Caco-2 (cell line): ENCODE results near the gene KMT2A. TPM values are rescaled to one million over a fixed set of nuclear protein-coding genes. Genes with fewer than 3 reads are reported as not detected.

Experiments
- BruUV-seq: library from RNA; stranded (reverse); fragments of 400-500 nt; replicated peaks from 2 replicates; lab custom pipeline; 2021; lab: Mats Ljungman, UMichigan
- CTCF ChIA-PET: fragments of 300-600 bp; sonication (Branson Sonifier 250); formaldehyde crosslinking; loops from one replicate; lab custom pipeline; 2022; ENCODE audit warnings: antibody characterized with exemption; lab: Charles Lee
- POLR2A ChIA-PET: fragments of 300-600 bp; sonication (Branson Sonifier 250); formaldehyde crosslinking; loops from one replicate; lab custom pipeline; 2022; ENCODE audit warnings: antibody characterized with exemption; lab: Charles Lee
- DNase-seq, 2 experiments: peaks; one replicate each; pipeline versions ENCODE4 v3.0.0 to v3.0.0-alpha.2; 2020 to 2022
- H3K27me3 ChIP-seq: replicated peaks from 2 replicates; pipeline ENCODE4 v1.6.0; 2011; ENCODE audit warnings: low read length; ENCODE audit not compliant: control insufficient read depth, insufficient read depth
- H3K36me3 ChIP-seq: 2 replicates; pipeline ENCODE4 v1.5.1; 2011; ENCODE audit warnings: low read length; ENCODE audit not compliant: control insufficient read depth, insufficient read depth
- H3K4me1 ChIP-seq: fragments of 250-450 bp; sonication (Bioruptor Pico); 2 replicates; pipeline ENCODE4 v1.5.1; 2020; ENCODE audit warnings: mild to moderate bottlenecking
- H3K4me3 ChIP-seq: 2 replicates; pipeline ENCODE4 v1.5.1; 2011; ENCODE audit warnings: low read depth, mild to moderate bottlenecking, control low read depth, low read length
- H3K9me3 ChIP-seq: fragments of 250-450 bp; sonication (Bioruptor Pico); 2 replicates; pipeline ENCODE4 v1.5.1; 2020; ENCODE audit warnings: mild to moderate bottlenecking, moderate library complexity
- H3K27ac Mint-ChIP-seq: one replicate; pipeline ENCODE4 v1.8.0; 2022; ENCODE audit warnings: mixed read lengths; ENCODE audit not compliant: unreplicated experiment
- H3K27me3 Mint-ChIP-seq: one replicate; pipeline ENCODE4 v1.8.0; 2022; ENCODE audit warnings: mixed read lengths; ENCODE audit not compliant: insufficient read depth, unreplicated experiment
- H3K36me3 Mint-ChIP-seq: one replicate; pipeline ENCODE4 v1.8.0; 2022; ENCODE audit warnings: mild to moderate bottlenecking, mixed read lengths; ENCODE audit not compliant: insufficient read depth, unreplicated experiment
- H3K4me1 Mint-ChIP-seq: one replicate; pipeline ENCODE4 v1.8.0; 2022; ENCODE audit warnings: low read depth, mixed read lengths; ENCODE audit not compliant: unreplicated experiment
- H3K4me3 Mint-ChIP-seq: one replicate; pipeline ENCODE4 v1.8.0; 2022; ENCODE audit warnings: mild to moderate bottlenecking, moderate library complexity, mixed read lengths; ENCODE audit not compliant: unreplicated experiment
- H3K9me3 Mint-ChIP-seq: one replicate; pipeline ENCODE4 v1.8.0; 2022; ENCODE audit warnings: mixed read lengths; ENCODE audit not compliant: unreplicated experiment
- intact Hi-C: fragments of 100-400 bp; cut with micrococcal nuclease; formaldehyde crosslinking; loops from one replicate; pipeline ENCODE4 v1.10.0; 2022; ENCODE audit not compliant: unreplicated experiment
- total RNA-seq: library from RNA; stranded (reverse); gene quantifications from 2 replicates; pipeline ENCODE4 v1.2.3, GENCODE V29; 2022
- TF ChIP-seq, protein P1 (sequence below), 2 experiments: fragments of 200-600 bp in 1 of 2; IDR thresholded peaks; 1 replicate in 1 of 2; 2 replicates in 1 of 2; pipeline versions ENCODE4 v1.5.1 to v1.8.0; 2011 to 2022; ENCODE audit warnings: antibody characterized with exemption in 1 of 2, control low read depth in 1 of 2, inconsistent platforms in 1 of 2, low read depth in 1 of 2, low read length in 1 of 2, mild to moderate bottlenecking in 1 of 2, moderate library complexity in 1 of 2; ENCODE audit not compliant: insufficient read depth in 1 of 2, severe bottlenecking in 1 of 2, unreplicated experiment in 1 of 2

Gene KMT2A
- total RNA-seq, 1 experiment from 2014 or later: 93.9 TPM

DNA sequence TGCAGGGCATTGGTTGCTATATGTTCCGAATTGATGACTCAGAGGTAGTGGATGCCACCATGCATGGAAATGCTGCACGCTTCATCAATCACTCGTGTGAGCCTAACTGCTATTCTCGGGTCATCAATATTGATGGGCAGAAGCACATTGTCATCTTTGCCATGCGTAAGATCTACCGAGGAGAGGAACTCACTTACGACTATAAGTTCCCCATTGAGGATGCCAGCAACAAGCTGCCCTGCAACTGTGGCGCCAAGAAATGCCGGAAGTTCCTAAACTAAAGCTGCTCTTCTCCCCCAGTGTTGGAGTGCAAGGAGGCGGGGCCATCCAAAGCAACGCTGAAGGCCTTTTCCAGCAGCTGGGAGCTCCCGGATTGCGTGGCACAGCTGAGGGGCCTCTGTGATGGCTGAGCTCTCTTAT lies 85.6 kb downstream of the KMT2A start:
- POLR2A ChIA-PET: interaction anchor here (0.8 kb wide), 1 partner anchor 15 kb away, joined by 3 read pairs; no protein-coding TSS in a partner anchor
- no peak overlapping the region for H3K27ac Mint-ChIP-seq
- peaks cover 7% of the 10 kb centered on the region for H3K4me1 Mint-ChIP-seq
- no peak overlapping the region for H3K4me3 Mint-ChIP-seq
- no peaks in the 10 kb centered on the region for H3K9me3 Mint-ChIP-seq
- no TSS peak for BruUV-seq
- peaks cover 10% of the 10 kb centered on the region for H3K36me3 ChIP-seq
- no peaks in the 10 kb centered on the region for H3K9me3 ChIP-seq
- DNase-seq: no peak
- no peak overlapping the region for H3K4me3 ChIP-seq
- no peaks in the 10 kb centered on the region for H3K27me3 Mint-ChIP-seq
- 0 out of 2 replicates have a peak, but pooled peaks cover 2% of the 10 kb centered on the region for H3K4me1 ChIP-seq
- intact Hi-C loops: loop anchor here (1.0 to 2.0 kb wide), 2 partner anchors 12 to 33 kb away; no protein-coding TSS in a partner anchor
- peaks cover 75% of the 10 kb centered on the region for H3K36me3 Mint-ChIP-seq
- CTCF ChIA-PET: interaction anchor here (0.6 kb wide), 1 partner anchor 1784 kb away, joined by 7 read pairs; no protein-coding TSS in a partner anchor
- TF ChIP-seq, protein P1, sequence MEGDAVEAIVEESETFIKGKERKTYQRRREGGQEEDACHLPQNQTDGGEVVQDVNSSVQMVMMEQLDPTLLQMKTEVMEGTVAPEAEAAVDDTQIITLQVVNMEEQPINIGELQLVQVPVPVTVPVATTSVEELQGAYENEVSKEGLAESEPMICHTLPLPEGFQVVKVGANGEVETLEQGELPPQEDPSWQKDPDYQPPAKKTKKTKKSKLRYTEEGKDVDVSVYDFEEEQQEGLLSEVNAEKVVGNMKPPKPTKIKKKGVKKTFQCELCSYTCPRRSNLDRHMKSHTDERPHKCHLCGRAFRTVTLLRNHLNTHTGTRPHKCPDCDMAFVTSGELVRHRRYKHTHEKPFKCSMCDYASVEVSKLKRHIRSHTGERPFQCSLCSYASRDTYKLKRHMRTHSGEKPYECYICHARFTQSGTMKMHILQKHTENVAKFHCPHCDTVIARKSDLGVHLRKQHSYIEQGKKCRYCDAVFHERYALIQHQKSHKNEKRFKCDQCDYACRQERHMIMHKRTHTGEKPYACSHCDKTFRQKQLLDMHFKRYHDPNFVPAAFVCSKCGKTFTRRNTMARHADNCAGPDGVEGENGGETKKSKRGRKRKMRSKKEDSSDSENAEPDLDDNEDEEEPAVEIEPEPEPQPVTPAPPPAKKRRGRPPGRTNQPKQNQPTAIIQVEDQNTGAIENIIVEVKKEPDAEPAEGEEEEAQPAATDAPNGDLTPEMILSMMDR (IDR thresholded peaks at IDR 0.05; ENCODE audit: insufficient read depth in 1 of 2, low read depth in 1 of 2, low read length in 1 of 2, severe bottlenecking in 1 of 2, unreplicated experiment in 1 of 2): no peak
- no peaks in the 10 kb centered on the region for H3K27me3 ChIP-seq

DNA sequence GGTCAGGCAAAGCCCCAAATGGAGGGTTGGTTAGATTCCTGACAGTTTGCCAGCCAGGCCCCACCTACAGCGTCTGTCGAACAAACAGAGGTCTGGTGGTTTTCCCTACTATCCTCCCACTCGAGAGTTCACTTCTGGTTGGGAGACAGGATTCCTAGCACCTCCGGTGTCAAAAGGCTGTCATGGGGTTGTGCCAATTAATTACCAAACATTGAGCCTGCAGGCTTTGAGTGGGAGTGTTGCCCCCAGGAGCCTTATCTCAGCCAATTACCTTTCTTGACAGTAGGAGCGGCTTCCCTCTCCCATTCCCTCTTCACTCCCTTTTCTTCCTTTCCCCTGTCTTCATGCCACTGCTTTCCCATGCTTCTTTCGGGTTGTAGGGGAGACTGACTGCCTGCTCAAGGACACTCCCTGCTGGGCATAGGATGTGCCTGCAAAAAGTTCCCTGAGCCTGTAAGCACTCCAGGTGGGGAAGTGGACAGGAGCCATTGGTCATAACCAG lies 86.3 kb downstream of the KMT2A start:
- Histone ChIP-seq H3K4me1 (0 out of 2 replicates have a peak, but pooled peaks cover 5% of the 10 kb centered on the region), H3K4me3 (no peak overlapping the region), H3K36me3 (peaks cover 7% of the 10 kb centered on the region), H3K9me3 (no peaks in the 10 kb centered on the region), H3K27me3 (no peaks in the 10 kb centered on the region)
- DNase-seq: peak; percentile 75 to 81
- Mint-ChIP-seq H3K4me3 (no peak overlapping the region), H3K27me3 (no peaks in the 10 kb centered on the region), H3K27ac (peak overlapping the region; percentile 26), H3K36me3 (peaks cover 75% of the 10 kb centered on the region), H3K4me1 (peaks cover 7% of the 10 kb centered on the region), H3K9me3 (no peaks in the 10 kb centered on the region)
- no TSS peak for BruUV-seq
- POLR2A ChIA-PET: no interaction called here
- TF ChIP-seq, protein P1 (IDR thresholded peaks at IDR 0.05; ENCODE audit: insufficient read depth in 1 of 2, low read depth in 1 of 2, low read length in 1 of 2, severe bottlenecking in 1 of 2, unreplicated experiment in 1 of 2): peak; percentile 87 to 90
- intact Hi-C loops: loop anchor here (1.0 to 2.0 kb wide), 2 partner anchors 12 to 34 kb away; no protein-coding TSS in a partner anchor
- CTCF ChIA-PET: no interaction called here

DNA sequence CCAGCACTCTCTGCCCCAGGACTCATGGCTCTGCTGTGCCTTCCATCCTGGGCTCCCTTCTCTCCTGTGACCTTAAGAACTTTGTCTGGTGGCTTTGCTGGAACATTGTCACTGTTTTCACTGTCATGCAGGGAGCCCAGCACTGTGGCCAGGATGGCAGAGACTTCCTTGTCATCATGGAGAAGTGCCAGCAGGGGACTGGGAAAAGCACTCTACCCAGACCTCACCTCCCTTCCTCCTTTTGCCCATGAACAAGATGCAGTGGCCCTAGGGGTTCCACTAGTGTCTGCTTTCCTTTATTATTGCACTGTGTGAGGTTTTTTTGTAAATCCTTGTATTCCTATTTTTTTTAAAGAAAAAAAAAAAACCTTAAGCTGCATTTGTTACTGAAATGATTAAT lies 88.1 kb downstream of the KMT2A start:
- DNase-seq: no peak
- H3K9me3 ChIP-seq: no peaks in the 10 kb centered on the region
- no peak overlapping the region for H3K4me3 ChIP-seq
- H3K27me3 ChIP-seq: no peaks in the 10 kb centered on the region
- POLR2A ChIA-PET: no interaction called here
- no peak overlapping the region for H3K27ac Mint-ChIP-seq
- peaks cover 6% of the 10 kb centered on the region for H3K36me3 ChIP-seq
- no peak overlapping the region for H3K4me3 Mint-ChIP-seq
- intact Hi-C loops: no loop called here
- TF ChIP-seq, protein P1 (IDR thresholded peaks at IDR 0.05; ENCODE audit: insufficient read depth in 1 of 2, low read depth in 1 of 2, low read length in 1 of 2, severe bottlenecking in 1 of 2, unreplicated experiment in 1 of 2): no peak
- no peaks in the 10 kb centered on the region for H3K27me3 Mint-ChIP-seq
- peaks cover 9% of the 10 kb centered on the region for H3K4me1 Mint-ChIP-seq
- no TSS peak for BruUV-seq
- CTCF ChIA-PET: interaction anchor here (0.6 kb wide), 2 partner anchors 17 to 23 kb away, joined by 3 to 4 read pairs; no protein-coding TSS in a partner anchor
- H3K9me3 Mint-ChIP-seq: no peaks in the 10 kb centered on the region
- H3K4me1 ChIP-seq: peaks cover 9% of the 10 kb centered on the region; the same call in 1 of the 2 replicates
- peaks cover 72% of the 10 kb centered on the region for H3K36me3 Mint-ChIP-seq
